ENCODE measurements around the gene PIAS3.
A peak's percentile ranks its signal among the peaks of the same experiment; 100 is the strongest.

PIAS3 gene

DNA sequence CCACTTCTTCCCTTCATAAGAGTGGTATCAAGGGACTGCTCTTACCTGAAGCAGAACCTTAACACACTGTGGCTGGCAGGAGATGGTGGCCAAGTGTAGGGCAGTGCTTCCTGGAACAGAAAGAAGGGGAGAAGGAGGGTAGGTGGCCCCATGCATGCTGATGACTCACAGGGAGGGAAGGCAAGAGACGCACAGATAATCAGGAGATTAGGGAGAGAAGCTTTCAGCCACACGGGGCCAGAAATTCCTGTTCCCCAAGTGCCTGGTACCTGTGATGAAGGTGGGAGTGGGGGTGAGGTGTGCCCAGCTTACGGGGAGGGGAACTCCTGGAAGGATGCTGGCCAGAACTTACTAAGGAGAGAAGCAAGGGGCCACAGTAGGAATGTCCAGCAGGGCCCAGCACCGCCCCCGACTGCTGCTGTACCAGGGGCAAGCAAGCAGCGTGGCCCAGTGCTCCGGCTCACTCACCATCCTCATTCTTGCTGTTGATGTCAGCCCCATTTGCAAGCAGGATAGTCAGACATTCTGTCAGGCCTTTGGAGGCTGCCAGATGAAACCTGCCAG, 19.1 kb upstream of the PIAS3 start:
- TF ChIP-seq, protein P1, sequence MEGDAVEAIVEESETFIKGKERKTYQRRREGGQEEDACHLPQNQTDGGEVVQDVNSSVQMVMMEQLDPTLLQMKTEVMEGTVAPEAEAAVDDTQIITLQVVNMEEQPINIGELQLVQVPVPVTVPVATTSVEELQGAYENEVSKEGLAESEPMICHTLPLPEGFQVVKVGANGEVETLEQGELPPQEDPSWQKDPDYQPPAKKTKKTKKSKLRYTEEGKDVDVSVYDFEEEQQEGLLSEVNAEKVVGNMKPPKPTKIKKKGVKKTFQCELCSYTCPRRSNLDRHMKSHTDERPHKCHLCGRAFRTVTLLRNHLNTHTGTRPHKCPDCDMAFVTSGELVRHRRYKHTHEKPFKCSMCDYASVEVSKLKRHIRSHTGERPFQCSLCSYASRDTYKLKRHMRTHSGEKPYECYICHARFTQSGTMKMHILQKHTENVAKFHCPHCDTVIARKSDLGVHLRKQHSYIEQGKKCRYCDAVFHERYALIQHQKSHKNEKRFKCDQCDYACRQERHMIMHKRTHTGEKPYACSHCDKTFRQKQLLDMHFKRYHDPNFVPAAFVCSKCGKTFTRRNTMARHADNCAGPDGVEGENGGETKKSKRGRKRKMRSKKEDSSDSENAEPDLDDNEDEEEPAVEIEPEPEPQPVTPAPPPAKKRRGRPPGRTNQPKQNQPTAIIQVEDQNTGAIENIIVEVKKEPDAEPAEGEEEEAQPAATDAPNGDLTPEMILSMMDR (conservative IDR thresholded peaks at IDR 0.05; ENCODE audit: low read depth, low read length) = no peak
- DNase-seq (ENCODE audit: low read depth) = peak; percentile 26
- H3K4me3 ChIP-seq (ENCODE audit: low read depth, low read length) = no peak overlapping the region

GRCh38 chr1:145874646-145875045, 15.8 kb upstream of the PIAS3 start:
- TF ChIP-seq, protein P1 (conservative IDR thresholded peaks at IDR 0.05; ENCODE audit: low read depth, low read length) = no peak
- no peak for DNase-seq (ENCODE audit: low read depth)

GRCh38 chr1:145871994-145872924, 13.4 kb upstream of the PIAS3 start:
- TF ChIP-seq, protein P1 (conservative IDR thresholded peaks at IDR 0.05; ENCODE audit: low read depth, low read length) = no peak
- DNase-seq (ENCODE audit: low read depth) = peak; percentile 61
- H3K4me3 ChIP-seq (ENCODE audit: low read depth, low read length) = peak overlapping the region; percentile 57

More at GRCh38 chr1:145874646-145875045, 15.8 kb upstream of the PIAS3 start:
- no peak overlapping the region for H3K4me3 ChIP-seq (ENCODE audit: low read depth, low read length)

DNA sequence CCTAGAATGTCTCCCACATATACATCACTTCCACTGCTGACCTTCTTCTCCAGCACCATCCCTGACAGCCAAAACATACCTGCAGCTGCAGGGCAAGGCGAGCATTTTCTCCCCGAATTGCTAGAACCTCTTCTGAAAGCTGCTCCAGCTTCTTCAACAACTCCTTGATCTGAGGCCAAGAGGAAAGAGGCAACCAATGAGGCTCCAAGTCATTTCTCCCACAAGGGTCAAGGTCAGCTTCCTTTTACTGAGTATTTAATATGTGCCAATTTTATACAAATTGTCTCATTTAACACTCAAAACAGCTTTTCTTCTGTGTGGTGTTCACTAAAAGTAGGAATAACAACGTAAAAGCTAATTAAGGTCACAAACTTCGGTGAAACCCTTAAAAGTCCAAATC, 9.4 kb upstream of the PIAS3 start:
- no peak overlapping the region for H3K4me3 ChIP-seq (ENCODE audit: low read depth, low read length)
- DNase-seq (ENCODE audit: low read depth) = peak; percentile 52
- TF ChIP-seq, protein P1 (conservative IDR thresholded peaks at IDR 0.05; ENCODE audit: low read depth, low read length) = no peak

GRCh38 chr1:145863282-145864018, 4.6 kb upstream of the PIAS3 start:
- DNase-seq (ENCODE audit: low read depth) = no peak
- TF ChIP-seq, protein P1 (conservative IDR thresholded peaks at IDR 0.05; ENCODE audit: low read depth, low read length) = no peak

DNA sequence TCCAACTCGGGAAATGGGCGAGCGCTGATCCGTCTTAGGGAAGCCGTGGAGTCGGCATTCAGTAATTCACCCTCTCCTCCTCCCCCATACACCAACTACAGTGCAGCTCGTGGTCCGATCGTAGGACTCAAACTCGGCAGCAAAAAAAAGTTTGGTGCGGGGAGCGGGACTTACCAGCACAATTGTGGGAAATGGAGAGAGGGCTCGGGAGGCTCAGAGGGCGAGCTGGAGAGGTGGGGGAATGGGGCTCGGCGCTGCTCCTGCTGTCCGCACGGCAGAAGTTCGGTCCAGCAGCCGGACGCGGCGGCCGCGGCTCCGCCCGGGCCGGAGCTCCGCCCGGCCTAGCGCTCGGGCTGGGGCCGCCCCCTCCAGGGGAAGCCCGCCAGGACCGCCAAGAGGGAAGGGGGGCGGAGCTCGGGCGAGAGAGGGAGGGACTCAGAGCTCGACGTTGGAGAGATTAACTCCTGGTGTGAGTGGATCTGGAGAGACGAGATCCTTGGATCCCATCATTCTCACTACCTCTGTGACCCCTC, 676 bp upstream of the PIAS3 start:
- DNase-seq (ENCODE audit: low read depth) = peak; percentile 91
- peak overlapping the region; percentile 94 for H3K4me3 ChIP-seq (ENCODE audit: low read depth, low read length)
- TF ChIP-seq, protein P1 (conservative IDR thresholded peaks at IDR 0.05; ENCODE audit: low read depth, low read length) = no peak

More at GRCh38 chr1:145863282-145864018, 4.6 kb upstream of the PIAS3 start:
- H3K4me3 ChIP-seq (ENCODE audit: low read depth, low read length) = no peak overlapping the region

Measured in choroid plexus epithelial cell (primary cell).